OCI-LY3 (cell line): ENCODE results near the gene CLEC2L.

Source experiments
- EZH2phosphoT487 ChIP-seq: fragments of 200-600 bp; shearing (Covaris generic); IDR thresholded peaks from 2 replicates; pipeline ENCODE4 v1.6.1; 2018; ENCODE audit warnings: antibody characterized with exemption, mixed run types, low read depth
- TF ChIP-seq, protein P1 (sequence below): fragments of 200-600, 300-600 bp; sonication (generic); IDR thresholded peaks from 2 replicates; pipeline ENCODE4 v1.5.1; 2014; ENCODE audit warnings: antibody characterized with exemption, low read length, low read depth

DNA sequence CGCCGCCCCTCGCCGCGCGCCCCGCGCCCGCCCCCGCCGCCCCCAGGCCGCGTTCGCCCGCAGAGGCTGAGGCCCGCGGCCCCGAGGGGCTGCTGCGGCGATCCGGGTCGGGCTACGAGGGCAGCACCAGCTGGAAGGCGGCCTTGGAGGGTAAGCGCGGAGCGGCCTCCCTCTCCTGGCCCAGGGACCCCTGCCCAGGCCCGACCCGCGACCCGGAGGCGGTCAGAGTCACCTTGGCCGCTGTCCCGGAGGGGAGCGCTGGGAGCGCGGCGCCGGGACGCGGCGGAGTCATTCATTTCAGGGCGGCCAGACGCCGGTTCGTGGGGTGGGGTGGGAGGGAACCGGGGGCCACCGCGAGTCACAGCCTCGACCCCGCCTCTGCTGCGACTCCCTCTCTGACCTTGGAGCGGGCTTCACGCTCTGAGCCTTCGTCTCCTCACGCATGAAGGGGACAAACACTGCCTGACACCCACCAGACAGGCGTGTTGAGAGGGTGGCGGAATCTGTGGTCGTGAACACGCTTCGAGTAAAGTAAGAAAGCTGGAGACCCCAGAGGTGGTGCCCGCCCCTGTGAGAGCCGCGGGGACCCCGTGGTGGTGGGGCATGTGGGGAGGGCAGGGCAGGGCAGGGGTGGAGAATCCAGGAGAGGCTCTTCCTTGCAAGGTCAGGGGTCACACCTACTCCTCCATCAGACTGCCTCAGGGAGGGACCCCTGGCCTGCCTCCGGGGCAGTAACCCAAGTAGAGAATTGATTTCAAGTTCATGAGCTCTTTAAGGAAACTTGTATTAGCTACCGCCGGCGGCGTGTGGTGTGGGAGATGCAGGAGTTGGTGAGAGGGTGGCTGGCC lies 707 bp downstream of the CLEC2L start:
- TF ChIP-seq, protein P1, sequence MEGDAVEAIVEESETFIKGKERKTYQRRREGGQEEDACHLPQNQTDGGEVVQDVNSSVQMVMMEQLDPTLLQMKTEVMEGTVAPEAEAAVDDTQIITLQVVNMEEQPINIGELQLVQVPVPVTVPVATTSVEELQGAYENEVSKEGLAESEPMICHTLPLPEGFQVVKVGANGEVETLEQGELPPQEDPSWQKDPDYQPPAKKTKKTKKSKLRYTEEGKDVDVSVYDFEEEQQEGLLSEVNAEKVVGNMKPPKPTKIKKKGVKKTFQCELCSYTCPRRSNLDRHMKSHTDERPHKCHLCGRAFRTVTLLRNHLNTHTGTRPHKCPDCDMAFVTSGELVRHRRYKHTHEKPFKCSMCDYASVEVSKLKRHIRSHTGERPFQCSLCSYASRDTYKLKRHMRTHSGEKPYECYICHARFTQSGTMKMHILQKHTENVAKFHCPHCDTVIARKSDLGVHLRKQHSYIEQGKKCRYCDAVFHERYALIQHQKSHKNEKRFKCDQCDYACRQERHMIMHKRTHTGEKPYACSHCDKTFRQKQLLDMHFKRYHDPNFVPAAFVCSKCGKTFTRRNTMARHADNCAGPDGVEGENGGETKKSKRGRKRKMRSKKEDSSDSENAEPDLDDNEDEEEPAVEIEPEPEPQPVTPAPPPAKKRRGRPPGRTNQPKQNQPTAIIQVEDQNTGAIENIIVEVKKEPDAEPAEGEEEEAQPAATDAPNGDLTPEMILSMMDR: no peak
- TF ChIP-seq EZH2phosphoT487: no peak
